ENCODE results near the gene TMEM8B.

The TMEM8B gene, protein sequence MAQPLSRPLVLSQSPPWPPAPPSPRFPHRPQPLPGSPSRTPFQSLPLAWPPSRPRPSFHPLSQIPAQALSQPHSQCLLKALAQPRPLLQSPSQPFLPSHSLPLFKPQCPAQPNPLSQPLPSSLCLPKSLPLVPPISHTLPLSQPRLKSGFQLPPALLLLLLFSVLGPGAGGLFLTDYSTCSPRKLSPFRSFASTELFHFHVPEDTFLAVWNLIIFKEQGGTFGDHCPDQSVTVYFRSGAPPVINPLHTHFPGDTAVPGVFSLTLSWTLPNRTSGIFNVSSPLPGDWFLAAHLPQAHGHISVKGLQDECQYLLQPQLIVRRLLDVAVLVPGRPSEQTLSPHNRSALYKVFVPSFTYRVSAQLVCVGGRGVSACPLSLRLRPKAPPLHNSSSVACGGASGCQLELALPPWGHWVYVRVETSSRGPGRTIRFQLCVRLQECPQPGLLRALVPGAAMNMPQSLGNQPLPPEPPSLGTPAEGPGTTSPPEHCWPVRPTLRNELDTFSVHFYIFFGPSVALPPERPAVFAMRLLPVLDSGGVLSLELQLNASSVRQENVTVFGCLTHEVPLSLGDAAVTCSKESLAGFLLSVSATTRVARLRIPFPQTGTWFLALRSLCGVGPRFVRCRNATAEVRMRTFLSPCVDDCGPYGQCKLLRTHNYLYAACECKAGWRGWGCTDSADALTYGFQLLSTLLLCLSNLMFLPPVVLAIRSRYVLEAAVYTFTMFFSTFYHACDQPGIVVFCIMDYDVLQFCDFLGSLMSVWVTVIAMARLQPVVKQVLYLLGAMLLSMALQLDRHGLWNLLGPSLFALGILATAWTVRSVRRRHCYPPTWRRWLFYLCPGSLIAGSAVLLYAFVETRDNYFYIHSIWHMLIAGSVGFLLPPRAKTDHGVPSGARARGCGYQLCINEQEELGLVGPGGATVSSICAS

DNA sequence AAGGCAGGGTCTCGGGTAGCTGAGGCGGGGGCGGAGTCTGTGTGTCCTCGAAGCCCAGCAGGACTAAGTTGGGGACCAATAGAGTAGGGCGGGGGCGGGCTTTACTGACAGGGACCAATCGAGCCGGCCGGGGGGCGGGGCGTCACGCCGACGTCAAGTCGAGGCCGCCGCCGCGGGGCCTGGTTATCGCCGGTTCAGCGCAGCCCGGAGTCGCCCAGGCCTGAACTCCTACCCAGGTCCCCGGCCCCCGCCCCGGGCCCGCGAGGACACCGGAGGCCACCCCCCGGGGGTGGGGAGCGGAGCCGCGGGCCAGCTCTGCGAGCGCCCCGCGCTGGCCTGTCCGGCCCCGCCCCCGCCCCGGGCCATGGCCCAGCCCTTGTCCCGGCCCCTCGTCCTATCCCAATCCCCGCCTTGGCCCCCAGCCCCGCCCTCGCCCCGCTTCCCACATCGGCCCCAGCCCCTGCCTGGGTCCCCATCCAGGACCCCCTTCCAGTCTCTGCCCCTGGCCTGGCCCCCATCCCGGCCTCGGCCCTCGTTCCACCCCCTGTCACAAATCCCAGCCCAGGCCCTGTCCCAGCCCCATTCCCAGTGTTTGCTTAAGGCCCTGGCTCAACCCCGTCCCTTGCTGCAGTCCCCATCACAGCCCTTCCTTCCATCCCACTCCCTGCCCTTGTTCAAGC, at the start of gene TMEM8B:
TMEM8B (plus strand) TSS at position 145 of the 680 bp plus-strand sequence; CDS start at position 365, 220 bp downstream.
- DNase-seq, result peak; percentile 88

GRCh38 chr9:35781066-35781465, 48.0 kb upstream of the TMEM8B start:
- no peak for DNase-seq

DNA sequence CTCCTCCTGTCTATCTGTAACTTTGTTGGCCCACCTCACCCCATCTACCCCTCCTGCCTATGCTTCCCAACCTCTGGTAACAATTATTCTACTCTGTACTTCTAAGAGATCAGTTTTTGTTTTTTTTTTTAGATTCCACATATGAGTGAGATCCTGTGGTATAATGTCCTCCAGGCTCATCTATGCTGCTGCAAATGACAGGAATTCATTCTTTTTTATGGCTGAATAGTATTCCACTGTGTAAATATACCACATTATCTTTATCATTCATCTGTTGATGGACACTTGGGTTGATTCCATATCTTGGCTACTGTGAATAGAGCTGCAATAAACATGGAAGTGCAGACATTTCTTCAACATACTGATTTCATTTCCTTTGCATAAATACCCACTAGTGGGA, 45.6 kb upstream of the TMEM8B start:
- DNase-seq, result no peak

DNA sequence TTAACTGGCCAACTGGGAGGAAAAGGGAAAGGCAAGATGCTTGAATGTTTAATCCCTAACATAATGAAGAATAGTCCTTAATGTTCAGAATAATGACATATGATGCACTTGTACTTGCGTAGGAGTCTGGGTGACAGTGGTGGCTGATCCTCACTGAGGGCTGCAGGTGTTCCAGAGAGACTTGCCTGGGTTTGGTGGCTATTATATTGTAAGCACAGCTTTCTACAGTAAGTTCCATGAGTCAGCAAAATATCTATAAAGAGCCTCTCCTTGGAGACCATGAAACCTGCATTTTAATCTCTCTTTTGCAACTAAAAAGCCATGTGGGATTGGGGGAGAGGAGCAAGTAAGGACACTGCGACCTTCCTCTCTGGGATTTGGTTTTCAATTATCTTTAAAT, 39.5 kb upstream of the TMEM8B start:
- DNase-seq, result no peak

GRCh38 chr9:35790025-35790384, 39.0 kb upstream of the TMEM8B start:
- DNase-seq, result no peak

DNA sequence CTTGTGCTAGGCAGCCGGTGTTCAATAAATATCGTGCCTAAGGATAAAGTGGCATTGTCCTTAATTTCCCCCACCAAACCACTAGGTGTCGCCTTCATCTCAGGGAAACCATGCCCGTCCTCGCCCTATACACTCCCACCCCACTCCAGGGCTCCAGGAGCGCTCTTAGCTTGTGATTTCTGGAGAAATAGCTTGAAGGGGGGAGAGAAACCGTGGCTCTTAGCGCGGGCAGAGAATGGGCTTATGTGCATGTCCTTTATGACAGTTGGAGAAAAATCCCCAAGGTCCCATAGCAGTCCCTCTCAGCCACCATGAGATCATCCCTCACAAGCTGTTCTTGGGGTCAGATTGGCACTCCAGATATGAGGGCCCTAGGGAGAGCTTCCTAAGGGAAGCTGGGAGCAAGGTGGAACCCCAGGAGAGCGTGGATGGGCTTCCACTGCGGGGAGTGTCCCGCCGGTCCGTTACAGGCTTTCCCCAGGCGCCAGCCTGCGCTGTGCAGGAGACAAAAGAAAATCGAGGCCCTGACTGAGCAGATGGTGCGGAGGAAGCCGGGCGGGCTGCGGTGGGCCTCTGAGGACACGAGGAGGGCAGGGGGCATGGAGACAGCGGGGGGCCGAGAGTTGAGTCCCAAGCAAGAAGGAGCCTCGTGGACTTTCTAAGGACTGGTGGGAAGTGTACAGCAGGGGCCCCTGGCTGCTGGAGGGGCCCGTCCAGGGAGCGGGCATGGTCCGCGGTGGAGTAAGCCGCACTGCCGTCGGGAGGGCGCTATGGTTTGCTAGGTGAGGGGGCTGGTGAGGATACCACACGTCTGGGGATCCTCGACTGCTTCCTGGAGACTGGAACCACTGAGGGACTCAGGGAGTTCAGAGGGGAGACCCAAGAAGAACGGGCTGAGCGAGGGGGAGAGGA, 38.4 kb upstream of the TMEM8B start:
- DNase-seq, result peak; percentile 78

DNA sequence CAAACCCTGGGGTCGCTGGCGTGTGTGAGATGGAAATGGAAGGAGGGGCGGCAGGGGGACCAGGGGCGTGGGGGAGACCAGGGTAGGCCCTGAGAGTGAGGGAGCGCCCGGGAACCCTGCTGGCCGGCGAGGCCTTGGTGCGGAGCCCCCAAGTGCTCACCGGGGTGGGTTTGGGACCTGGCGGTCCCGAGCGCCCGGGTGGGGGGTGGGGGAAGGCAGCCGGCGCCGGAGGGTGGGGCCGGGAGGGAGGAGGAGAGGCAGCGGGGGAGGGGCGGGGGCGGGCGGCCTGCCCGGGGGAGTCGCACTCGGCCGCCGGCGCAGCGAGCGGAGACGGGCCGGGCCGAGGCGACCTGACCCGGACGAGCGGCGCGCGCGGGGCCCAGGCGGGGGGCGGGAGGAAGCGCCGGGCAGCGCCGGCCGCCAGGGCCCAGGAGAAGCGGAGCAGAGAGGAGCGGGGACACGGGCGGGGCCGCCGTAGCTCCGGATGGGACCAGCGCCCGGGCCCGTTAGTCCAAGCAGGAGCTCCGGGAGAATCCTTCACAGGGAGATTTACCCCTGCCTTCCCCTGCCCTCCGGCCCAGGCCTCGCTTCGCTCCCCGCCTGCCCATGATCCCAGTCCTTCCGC, 37.6 kb upstream of the TMEM8B start, which contains the start of gene NPR2:
NPR2 (plus strand) TSS at position 295 of the 625 bp plus-strand sequence. CDS start 818 bp downstream, outside the sequence.
- DNase-seq, result no peak

DNA sequence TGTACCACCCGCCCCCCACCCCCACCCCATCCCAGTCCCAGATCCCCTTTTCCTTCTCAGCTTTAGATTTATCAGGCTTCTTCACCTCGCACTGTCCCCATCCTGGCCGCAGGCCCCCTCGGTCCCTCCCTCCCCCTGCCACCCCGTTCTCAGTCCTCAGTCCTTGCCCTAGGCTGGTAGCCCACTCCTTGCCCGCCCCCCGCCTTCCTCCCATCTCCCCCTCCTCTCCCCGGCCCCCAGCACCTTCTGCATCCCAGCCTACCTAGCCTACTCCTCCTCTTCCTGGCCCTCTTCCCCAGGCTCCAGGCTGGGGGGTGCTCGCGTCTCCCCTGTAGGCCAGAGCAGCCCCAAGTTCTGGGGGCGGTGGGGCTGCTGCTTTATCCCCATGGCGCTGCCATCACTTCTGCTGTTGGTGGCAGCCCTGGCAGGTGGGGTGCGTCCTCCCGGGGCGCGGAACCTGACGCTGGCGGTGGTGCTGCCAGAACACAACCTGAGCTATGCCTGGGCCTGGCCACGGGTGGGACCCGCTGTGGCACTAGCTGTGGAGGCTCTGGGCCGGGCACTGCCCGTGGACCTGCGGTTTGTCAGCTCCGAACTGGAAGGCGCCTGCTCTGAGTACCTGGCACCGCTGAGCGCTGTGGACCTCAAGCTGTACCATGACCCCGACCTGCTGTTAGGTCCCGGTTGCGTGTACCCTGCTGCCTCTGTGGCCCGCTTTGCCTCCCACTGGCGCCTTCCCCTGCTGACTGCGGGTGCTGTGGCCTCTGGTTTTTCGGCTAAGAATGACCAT, 36.8 kb upstream of the TMEM8B start:
- no peak for DNase-seq

DNA sequence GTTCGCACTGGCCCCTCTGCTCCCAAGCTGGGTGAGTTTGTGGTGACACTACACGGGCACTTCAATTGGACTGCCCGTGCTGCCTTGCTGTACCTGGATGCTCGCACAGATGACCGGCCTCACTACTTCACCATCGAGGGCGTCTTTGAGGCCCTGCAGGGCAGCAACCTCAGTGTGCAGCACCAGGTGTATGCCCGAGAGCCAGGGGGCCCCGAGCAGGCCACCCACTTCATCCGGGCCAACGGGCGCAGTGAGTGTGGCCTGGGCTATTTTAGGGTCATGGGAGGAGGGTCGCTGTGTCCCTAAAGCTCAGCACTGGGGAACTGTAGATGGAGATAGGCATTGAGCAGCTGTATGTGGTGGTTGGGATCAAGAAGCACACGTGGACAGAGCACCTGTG, 36.2 kb upstream of the TMEM8B start:
- DNase-seq, result no peak

GRCh38 chr9:35793461-35793860, 35.6 kb upstream of the TMEM8B start:
- no peak for DNase-seq

DNA sequence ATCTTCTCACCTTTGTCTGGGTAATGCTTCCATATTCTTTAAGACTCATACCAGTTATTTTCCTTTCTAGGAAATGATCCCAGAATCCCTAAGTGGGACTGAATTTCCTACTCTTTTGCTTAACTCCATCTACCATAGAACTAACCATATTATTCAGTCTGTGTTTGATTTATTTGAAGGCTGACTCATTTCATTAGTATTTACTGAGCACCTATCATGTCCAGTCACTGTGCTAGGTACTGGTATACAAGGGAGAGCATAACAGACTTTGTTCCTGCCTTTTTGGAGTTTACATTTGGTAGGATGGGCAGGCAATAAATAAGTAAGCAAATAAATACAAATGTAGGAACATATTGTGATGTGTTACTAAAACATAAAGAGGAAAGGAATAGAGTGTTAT, 33.3 kb upstream of the TMEM8B start:
- DNase-seq, result no peak

DNA sequence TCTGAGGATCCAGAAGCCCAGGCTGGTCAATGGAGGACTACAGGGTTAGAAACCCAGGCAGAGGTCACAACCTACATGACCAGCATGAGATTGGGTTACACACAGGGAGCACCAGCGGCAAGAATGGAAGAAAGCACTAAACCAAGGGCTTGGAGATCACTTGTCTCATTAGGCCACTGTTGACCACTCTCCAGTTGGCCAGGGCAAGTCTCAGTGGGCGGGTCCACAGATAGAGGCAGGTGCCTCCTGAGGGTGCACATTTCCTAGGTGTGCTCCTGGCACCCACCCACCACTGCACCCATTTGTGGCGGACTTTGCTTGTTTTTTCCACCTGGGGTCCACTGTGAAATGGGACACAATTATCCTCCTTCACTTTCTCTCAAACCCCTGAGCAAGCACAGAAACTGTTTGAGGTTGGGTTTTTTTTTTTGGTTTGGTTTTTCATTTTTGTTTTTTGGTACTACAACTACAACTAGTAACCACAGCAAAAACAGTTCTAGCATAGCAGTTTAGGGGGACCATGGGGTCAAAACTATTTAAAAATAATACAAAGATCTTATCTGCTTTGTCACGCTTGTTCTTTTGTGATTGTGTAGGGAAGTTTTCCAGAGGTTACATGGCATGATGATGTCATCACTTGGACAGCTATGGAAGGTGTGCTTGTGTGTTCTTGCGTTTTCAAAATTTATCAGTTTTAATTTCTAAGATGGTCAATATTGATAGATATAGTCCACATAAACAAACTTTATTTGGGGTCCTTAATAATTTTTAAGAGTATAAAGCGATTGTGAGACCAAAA, 31.5 kb upstream of the TMEM8B start:
- DNase-seq, result no peak

DNA sequence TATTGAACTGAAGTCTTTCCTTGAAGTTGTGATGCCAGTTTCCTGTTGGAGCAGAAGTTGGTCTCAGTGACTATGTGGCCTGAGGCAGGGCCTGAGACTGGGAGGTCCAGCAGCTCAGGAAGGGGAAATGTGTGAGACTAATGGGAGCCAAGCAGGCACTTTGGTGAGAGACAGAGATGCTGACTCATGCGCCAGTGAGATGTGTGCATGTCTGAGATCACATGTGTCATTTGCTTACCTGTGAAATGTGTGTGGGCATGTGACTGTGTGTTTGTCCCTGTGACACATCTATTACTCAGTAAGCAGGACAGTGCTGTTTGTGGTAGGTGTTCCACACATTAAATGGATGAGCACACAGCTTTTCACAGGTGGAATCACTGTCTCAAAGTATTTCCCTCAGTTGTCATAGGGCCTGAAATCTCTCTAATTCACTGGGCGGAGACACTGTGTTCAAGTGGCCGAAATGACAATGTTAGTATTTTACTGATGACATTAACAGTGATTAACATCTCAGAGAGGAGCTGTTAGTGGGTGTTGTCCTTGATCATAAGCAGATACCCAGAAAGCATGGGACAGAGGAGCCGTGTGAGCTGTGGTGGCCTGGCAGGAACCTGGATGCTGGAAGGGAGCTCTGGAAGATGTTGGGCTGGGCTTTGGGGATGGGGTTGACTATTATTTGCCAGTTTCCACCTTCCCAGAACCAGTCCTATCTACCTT, 30.2 kb upstream of the TMEM8B start:
- no peak for DNase-seq

DNA sequence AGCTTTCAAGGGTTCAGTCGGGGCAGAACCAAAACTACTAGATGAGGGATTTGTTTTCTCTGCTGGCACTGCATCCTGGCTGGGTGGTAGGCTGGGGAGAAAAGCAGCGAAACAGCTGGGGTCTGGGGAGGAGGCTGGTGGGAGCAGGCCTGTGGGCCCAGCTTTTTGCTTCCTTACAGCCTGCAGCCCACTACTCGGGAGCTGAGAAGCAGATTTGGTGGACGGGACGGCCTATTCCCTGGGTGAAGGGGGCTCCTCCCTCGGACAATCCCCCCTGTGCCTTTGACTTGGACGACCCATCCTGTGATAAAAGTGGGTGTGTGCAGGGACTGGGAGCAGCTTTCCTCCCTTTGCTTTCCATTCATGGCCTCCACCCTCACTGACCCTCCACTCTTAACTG, 28.5 kb upstream of the TMEM8B start:
- DNase-seq, result no peak

- DNase-seq, result no peak
These were observed 27.5 kb upstream of the TMEM8B start for GRCh38 chr9:35801328-35802128.

DNA sequence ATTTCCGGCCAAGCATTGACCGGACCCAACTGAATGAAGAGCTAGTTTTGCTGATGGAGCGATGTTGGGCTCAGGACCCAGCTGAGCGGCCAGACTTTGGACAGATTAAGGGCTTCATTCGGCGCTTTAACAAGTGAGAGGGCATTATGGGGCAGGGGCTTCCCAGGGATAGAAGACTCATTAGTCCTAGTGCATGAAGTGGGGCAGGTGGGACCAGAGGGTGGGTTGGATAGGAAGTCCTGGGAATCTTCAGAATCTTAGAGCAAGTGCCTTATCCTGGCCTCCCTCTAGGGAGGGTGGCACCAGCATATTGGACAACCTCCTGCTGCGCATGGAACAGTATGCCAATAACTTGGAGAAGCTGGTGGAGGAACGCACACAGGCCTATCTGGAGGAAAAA, 22.9 kb upstream of the TMEM8B start:
- no peak for DNase-seq

- no peak for DNase-seq
These were observed 20.6 kb upstream of the TMEM8B start for GRCh38 chr9:35808433-35808832.

- no peak for DNase-seq
These were observed 18.9 kb upstream of the TMEM8B start for GRCh38 chr9:35810122-35810521.

Measured in hematopoietic multipotent progenitor cell treated with erythropoietin and hydrocortisone succinate and interleukin-3 and kit ligand, for 8 days (in vitro differentiated cells).